Measurements from ENCODE around the gene IL7R. TPM values are rescaled to one million over a fixed set of nuclear protein-coding genes. Genes with fewer than 3 reads are reported as not detected.
"Not testable (repeated sequence)": the region's sequence is repeated elsewhere in the genome, so short reads cannot be mapped to it uniquely, and the experiment has no call there.

Gene IL7R
- total RNA-seq, 1 donor, result 360 TPM

- no peak overlapping the region for H3K4me3 ChIP-seq (ENCODE audit: low read length)
- no peaks in the 10 kb centered on the region for H3K9me3 ChIP-seq (ENCODE audit: low read depth, low read length)
- peaks cover 14% of the 10 kb centered on the region for H3K4me1 ChIP-seq (ENCODE audit: insufficient read depth, low read length)
- H3K27me3 ChIP-seq (ENCODE audit: insufficient read depth, low read length), result no peaks in the 10 kb centered on the region
These were observed 21.0 kb downstream of the IL7R start for GRCh38 chr5:35877655-35878054.

DNA sequence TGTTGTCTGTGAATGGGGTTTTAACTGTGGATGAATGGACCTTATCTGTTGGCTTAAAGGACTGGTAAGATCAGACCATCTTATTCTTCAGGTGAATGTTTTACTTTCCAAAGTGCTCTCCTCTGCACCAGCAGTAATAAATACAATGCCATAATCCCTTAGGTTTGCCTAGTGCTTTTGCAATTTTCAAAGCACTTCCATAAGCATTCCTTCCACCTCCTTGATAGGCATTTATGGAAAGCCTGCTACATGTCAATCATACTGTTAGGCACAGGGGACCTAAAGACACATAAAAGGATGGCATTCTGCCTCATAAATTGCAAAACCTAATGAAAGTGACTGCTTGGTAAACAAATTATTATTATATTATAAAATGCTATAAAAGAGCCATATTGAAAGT, 21.4 kb downstream of the IL7R start:
- Histone ChIP-seq H3K27me3 (ENCODE audit: insufficient read depth, low read length) (no peaks in the 10 kb centered on the region), H3K4me1 (ENCODE audit: insufficient read depth, low read length) (peaks cover 14% of the 10 kb centered on the region), H3K4me3 (ENCODE audit: low read length) (no peak overlapping the region), H3K9me3 (ENCODE audit: low read depth, low read length) (no peaks in the 10 kb centered on the region)

- no peaks in the 10 kb centered on the region for H3K9me3 ChIP-seq (ENCODE audit: low read depth, low read length)
- peaks cover 21% of the 10 kb centered on the region for H3K4me1 ChIP-seq (ENCODE audit: insufficient read depth, low read length)
- no peak overlapping the region for H3K4me3 ChIP-seq (ENCODE audit: low read length)
- H3K27me3 ChIP-seq (ENCODE audit: insufficient read depth, low read length), result no peaks in the 10 kb centered on the region
These were observed 22.4 kb downstream of the IL7R start for GRCh38 chr5:35879096-35879495.

DNA sequence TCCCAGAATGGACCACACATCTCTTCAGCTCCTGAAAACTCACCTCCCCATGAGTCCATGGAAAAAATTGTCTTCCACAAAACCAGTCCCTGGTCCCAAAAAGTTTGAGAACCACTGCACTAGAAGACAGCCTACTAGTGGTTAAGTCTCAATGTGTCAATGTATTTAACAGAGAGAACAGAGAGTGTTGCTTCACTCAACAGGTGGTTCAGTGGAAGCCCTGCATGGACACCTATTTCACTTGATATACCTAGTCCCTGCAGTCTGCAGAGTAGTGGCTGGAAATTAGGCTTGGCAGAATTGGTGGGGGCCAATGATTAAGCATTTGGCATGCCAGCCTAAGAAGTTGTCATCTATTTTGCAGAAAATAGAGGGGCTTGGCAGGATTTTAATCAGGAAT, 23.0 kb downstream of the IL7R start:
- Histone ChIP-seq H3K4me1 (ENCODE audit: insufficient read depth, low read length) (peaks cover 26% of the 10 kb centered on the region), H3K27me3 (ENCODE audit: insufficient read depth, low read length) (no peaks in the 10 kb centered on the region), H3K4me3 (ENCODE audit: low read length) (no peak overlapping the region), H3K9me3 (ENCODE audit: low read depth, low read length) (no peaks in the 10 kb centered on the region)

GRCh38 chr5:35880156-35880555, 23.5 kb downstream of the IL7R start:
- Histone ChIP-seq H3K9me3 (ENCODE audit: low read depth, low read length) (no peaks in the 10 kb centered on the region), H3K27me3 (ENCODE audit: insufficient read depth, low read length) (no peaks in the 10 kb centered on the region), H3K4me3 (ENCODE audit: low read length) (no peak overlapping the region), H3K4me1 (ENCODE audit: insufficient read depth, low read length) (peaks cover 29% of the 10 kb centered on the region)

- Histone ChIP-seq H3K27me3 (ENCODE audit: insufficient read depth, low read length) (no peaks in the 10 kb centered on the region), H3K9me3 (ENCODE audit: low read depth, low read length) (no peaks in the 10 kb centered on the region), H3K4me1 (ENCODE audit: insufficient read depth, low read length) (peaks cover 24% of the 10 kb centered on the region), H3K4me3 (ENCODE audit: low read length) (no peak overlapping the region)
These were observed 25.1 kb downstream of the IL7R start for GRCh38 chr5:35881758-35882157.

DNA sequence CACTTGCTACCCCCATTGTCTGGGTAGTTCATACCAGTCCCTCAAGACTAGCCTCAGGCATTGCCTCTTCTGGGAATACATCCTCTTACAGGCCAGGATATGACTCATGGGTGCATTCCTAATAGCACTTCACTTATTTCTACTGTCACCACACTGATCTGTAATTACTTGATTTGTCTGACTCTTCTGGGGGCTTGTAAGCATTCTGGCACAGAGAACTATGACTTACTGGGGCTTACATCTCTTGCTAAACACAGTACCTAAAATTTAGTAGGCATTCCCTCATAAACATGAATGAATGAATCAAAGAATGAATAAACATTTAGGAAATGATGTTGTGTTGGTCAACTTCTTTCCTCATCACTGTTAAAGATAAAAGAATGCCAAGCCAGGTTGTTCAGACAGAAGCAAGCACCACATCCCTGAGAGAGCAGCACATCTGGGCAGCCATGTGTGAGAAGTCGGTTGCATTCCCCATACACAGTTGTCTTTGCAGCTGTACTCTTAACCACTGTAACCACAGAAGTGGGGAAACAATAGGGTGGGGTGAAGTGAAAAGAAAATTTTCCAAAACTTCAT, 27.6 kb downstream of the IL7R start:
- Histone ChIP-seq H3K9me3 (ENCODE audit: low read depth, low read length) (no peaks in the 10 kb centered on the region), H3K4me3 (ENCODE audit: low read length) (no peak overlapping the region), H3K4me1 (ENCODE audit: insufficient read depth, low read length) (peaks cover 24% of the 10 kb centered on the region), H3K27me3 (ENCODE audit: insufficient read depth, low read length) (no peaks in the 10 kb centered on the region)

- peaks cover 20% of the 10 kb centered on the region for H3K4me1 ChIP-seq (ENCODE audit: insufficient read depth, low read length)
- H3K9me3 ChIP-seq (ENCODE audit: low read depth, low read length), result no peaks in the 10 kb centered on the region
These were observed 28.1 kb downstream of the IL7R start for GRCh38 chr5:35884773-35885172.

GRCh38 chr5:35886381-35886780, 29.7 kb downstream of the IL7R start:
- no peak overlapping the region for H3K4me3 ChIP-seq (ENCODE audit: low read length)
- peaks cover 15% of the 10 kb centered on the region for H3K4me1 ChIP-seq (ENCODE audit: insufficient read depth, low read length)
- H3K27me3 ChIP-seq (ENCODE audit: insufficient read depth, low read length), result no peaks in the 10 kb centered on the region
- H3K9me3 ChIP-seq (ENCODE audit: low read depth, low read length), result no peaks in the 10 kb centered on the region

More at GRCh38 chr5:35884773-35885172, 28.1 kb downstream of the IL7R start:
- no peak overlapping the region for H3K4me3 ChIP-seq (ENCODE audit: low read length)
- H3K27me3 ChIP-seq (ENCODE audit: insufficient read depth, low read length), result no peaks in the 10 kb centered on the region

- no peak overlapping the region for H3K4me3 ChIP-seq (ENCODE audit: low read length)
- peaks cover 15% of the 10 kb centered on the region for H3K4me1 ChIP-seq (ENCODE audit: insufficient read depth, low read length)
- H3K27me3 ChIP-seq (ENCODE audit: insufficient read depth, low read length), result no peaks in the 10 kb centered on the region
- H3K9me3 ChIP-seq (ENCODE audit: low read depth, low read length), result no peaks in the 10 kb centered on the region
These were observed 30.8 kb downstream of the IL7R start for GRCh38 chr5:35887321-35888100.

GRCh38 chr5:35890021-35891020, 33.6 kb downstream of the IL7R start:
- Histone ChIP-seq H3K4me1 (ENCODE audit: insufficient read depth, low read length) (no peaks in the 10 kb centered on the region), H3K4me3 (ENCODE audit: low read length) (no peak overlapping the region), H3K9me3 (ENCODE audit: low read depth, low read length) (no peaks in the 10 kb centered on the region), H3K27me3 (ENCODE audit: insufficient read depth, low read length) (no peaks in the 10 kb centered on the region)

DNA sequence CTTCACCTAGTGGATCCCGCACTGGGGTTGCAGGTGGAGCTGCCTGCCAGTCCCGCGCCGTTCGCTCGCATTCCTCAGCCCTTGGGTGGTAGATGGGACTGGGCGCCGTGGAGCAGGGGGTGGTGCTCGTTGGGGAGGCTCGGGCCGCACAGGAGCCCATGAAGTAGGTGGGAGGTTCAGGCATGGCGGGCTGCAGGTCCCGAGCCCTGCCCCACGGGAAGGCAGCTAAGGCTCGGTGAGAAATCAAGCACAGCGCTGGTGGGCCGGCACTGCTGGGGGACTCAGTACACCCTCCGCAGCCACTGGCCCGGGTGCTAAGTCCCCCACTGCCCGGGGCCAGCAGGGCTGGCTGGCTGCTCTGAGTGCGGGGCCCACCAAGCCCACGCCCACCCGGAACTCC, 36.1 kb downstream of the IL7R start:
- not testable (repeated sequence) for H3K27me3 ChIP-seq (ENCODE audit: insufficient read depth, low read length); H3K9me3 ChIP-seq (ENCODE audit: low read depth, low read length); H3K4me3 ChIP-seq (ENCODE audit: low read length); H3K4me1 ChIP-seq (ENCODE audit: insufficient read depth, low read length)

- H3K9me3 ChIP-seq (ENCODE audit: low read depth, low read length), result no peaks in the 10 kb centered on the region
- no peaks in the 10 kb centered on the region for H3K27me3 ChIP-seq (ENCODE audit: insufficient read depth, low read length)
- H3K4me1 ChIP-seq (ENCODE audit: insufficient read depth, low read length), result no peaks in the 10 kb centered on the region
- H3K4me3 ChIP-seq (ENCODE audit: low read length), result no peak overlapping the region
These were observed 37.4 kb downstream of the IL7R start for GRCh38 chr5:35894131-35894530.

- no peak overlapping the region for H3K4me3 ChIP-seq (ENCODE audit: low read length)
- no peaks in the 10 kb centered on the region for H3K27me3 ChIP-seq (ENCODE audit: insufficient read depth, low read length)
- H3K9me3 ChIP-seq (ENCODE audit: low read depth, low read length), result no peaks in the 10 kb centered on the region
- H3K4me1 ChIP-seq (ENCODE audit: insufficient read depth, low read length), result no peaks in the 10 kb centered on the region
These were observed 42.4 kb downstream of the IL7R start for GRCh38 chr5:35898952-35899660.

Measured in mononuclear cell (primary cell).